Muscle layer of duodenum (tissue), 2 donors: ENCODE data around the gene ARHGAP42.
"Not testable (repeated sequence)": the region's sequence is repeated elsewhere in the genome, so short reads cannot be mapped to it uniquely, and the experiment has no call there.

Source experiments
- H3K27ac ChIP-seq: one replicate; pipeline ENCODE4 v1.7.0; 2013; ENCODE audit warnings: mild to moderate bottlenecking, low read length
- H3K27me3 ChIP-seq: one replicate; pipeline ENCODE4 v1.7.0; 2013; ENCODE audit warnings: low read depth, mild to moderate bottlenecking, control low read depth, low read length
- H3K36me3 ChIP-seq, 2 donors: one replicate each; pipeline ENCODE4 v1.7.0; 2013; ENCODE audit warnings: low read length in 2 of 2, control low read depth in 1 of 2, mild to moderate bottlenecking in 1 of 2; ENCODE audit not compliant: insufficient read depth in 2 of 2, control insufficient read depth in 1 of 2
- H3K4me1 ChIP-seq, 2 donors: one replicate each; pipeline ENCODE4 v1.7.0; 2013; ENCODE audit warnings: low read length in 2 of 2, mild to moderate bottlenecking in 2 of 2, control low read depth in 1 of 2, moderate library complexity in 1 of 2; ENCODE audit not compliant: insufficient read depth in 2 of 2, control insufficient read depth in 1 of 2
- H3K4me3 ChIP-seq, 2 donors: one replicate each; pipeline ENCODE4 v1.7.0; 2013; ENCODE audit warnings: low read length in 2 of 2, low read depth in 1 of 2, mild to moderate bottlenecking in 1 of 2
- H3K9me3 ChIP-seq, 2 donors: one replicate each; pipeline ENCODE4 v1.7.0; 2013; ENCODE audit warnings: low read length in 2 of 2, control low read depth in 1 of 2, mild to moderate bottlenecking in 1 of 2; ENCODE audit not compliant: control insufficient read depth in 1 of 2
- donor health status: healthy.

Gene ARHGAP42

DNA sequence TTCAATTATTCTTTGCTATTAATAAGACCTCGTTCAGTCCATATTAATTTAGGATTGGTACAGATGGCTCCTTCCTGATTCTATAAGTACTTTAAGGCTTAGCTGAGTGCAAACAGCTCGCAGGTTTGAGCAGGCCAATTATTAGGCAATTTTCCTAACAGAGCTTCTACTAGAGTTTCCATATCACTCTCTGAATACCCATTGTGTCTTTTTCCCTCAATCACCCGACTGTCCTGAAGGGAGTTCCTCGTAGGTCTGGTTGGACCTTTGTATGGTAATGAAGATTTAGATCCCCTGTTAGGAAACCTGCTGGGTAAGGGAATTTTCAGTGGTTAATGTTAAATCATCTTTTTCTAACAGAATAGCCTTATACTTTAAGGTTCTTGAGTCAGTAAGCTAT, 61.1 kb downstream of the ARHGAP42 start:
- H3K36me3 ChIP-seq = peaks cover 0 to 6% of the 10 kb centered on the region in 2 donors
- H3K4me3 ChIP-seq = no peak overlapping the region
- H3K27ac ChIP-seq = no peak overlapping the region
- no peaks in the 10 kb centered on the region for H3K27me3 ChIP-seq
- H3K9me3 ChIP-seq = peaks cover 0 to 7% of the 10 kb centered on the region in 2 donors
- no peaks in the 10 kb centered on the region for H3K4me1 ChIP-seq

DNA sequence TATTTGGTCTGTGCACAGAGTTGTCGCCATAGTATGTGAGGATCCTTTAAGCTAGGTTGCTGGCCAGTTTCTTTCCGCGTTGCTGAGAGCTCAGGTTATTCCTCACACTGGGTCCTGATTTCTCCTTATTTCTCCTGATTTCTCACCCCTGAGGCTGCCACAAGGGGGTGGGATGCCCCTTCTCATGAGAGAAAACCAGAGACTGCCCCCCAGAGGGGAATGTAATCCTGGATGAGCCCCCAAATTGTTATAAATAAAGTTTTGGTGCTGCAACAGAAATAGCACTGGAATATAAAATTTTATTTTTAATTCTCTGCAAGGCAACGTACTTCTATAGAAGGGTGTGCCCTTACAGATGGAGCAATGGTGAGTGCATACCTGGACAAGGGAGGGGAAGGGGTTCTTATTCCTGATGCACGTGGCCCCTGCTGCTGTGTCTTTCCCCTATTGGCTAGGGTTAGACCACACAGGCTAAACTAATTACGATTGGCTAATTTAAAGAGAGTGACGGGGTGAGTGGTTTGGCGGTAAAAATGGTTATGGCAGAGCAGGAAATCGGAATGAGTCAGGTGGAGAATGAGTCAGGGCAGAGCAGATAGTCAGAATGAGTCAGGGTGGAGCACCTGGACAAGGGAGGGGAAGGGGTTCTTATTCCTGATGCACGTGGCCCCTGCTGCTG, 62.9 kb downstream of the ARHGAP42 start:
- not testable (repeated sequence) for H3K9me3 ChIP-seq, H3K27me3 ChIP-seq, H3K36me3 ChIP-seq, H3K4me3 ChIP-seq, H3K4me1 ChIP-seq, H3K27ac ChIP-seq

DNA sequence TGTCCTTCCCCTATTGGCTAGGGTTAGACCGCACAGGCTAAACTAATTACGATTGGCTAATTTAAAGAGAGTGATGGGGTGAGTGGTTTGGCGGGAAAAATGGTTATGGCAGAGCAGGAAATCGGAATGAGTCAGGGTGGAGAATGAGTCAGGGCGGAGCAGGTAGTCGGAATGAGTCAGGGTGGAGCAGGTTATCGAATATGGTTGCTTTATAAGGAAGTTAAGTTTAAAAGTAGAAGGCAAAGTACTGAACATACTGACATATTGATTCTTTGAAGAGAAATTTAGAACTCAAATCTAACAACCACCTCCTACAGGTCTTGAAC, 63.4 kb downstream of the ARHGAP42 start:
- not testable (repeated sequence) for H3K27ac ChIP-seq, H3K4me1 ChIP-seq, H3K27me3 ChIP-seq, H3K9me3 ChIP-seq, H3K36me3 ChIP-seq, H3K4me3 ChIP-seq

DNA sequence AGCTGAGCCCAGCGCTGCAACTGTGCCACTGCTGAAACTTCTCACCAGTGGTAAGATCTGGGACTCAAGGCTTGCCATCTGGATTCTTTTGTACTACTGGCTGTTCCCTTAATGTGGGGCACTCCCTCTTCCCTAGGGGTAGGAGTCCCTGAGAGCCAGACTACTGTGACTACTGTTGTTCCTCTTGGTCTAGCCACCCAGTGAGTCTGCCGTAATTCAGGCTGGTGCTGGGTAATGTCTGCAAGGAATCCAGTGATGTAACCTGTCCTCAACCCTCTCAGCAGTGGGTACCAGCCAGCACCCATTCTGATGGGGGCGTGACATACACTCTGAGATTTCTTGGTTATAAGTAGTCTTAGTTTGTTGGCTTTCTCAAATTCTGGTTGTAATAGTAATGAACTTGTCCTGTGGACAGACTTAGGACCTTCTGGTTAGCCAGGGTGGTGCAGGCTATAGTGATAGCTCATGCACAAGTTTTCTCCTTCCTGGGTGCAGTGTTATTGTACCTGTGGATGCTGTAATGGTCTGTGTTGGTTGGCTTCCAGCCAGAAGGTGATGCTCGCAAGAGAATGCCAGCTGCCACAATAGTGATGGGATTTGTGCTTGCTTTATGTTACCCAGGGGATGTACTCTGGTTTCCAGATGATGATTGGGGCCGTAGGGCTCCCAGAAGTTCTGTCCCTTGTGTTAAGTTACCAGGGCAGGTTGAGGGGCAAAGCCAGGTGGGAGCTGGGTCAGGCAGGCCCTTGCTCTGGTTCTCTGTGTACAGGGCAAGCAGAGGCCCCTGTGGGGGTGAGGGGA, 65.5 kb downstream of the ARHGAP42 start:
- Histone ChIP-seq H3K9me3 (peaks cover 0 to 7% of the 10 kb centered on the region in 2 donors), H3K36me3 (peaks cover 0 to 6% of the 10 kb centered on the region in 2 donors), H3K27me3 (no peaks in the 10 kb centered on the region), H3K4me1 (peaks cover 0 to 11% of the 10 kb centered on the region in 2 donors), H3K4me3 (no peak overlapping the region), H3K27ac (no peak overlapping the region)

DNA sequence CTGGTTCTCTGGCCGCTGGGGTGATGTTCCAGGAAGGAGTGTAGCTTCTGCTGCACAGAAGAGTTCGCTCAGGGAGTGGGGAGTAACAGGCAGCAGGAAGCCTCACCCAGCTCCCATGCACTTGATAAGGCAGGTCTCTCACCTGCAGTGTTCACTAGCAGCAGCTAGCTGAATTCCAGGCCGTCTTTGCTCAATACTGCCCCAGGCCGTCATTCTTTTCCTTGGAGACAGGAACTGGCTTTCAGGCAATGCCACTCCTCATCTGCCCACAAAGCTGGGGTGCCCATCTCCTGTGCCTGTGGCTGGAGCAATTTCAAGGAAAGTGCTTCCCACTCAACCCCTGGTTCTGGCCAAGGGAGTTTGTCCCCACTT, 66.1 kb downstream of the ARHGAP42 start:
- H3K36me3 ChIP-seq = peaks cover 0 to 6% of the 10 kb centered on the region in 2 donors
- H3K4me3 ChIP-seq = no peak overlapping the region
- peaks cover 0 to 7% of the 10 kb centered on the region in 2 donors for H3K9me3 ChIP-seq
- no peaks in the 10 kb centered on the region for H3K27me3 ChIP-seq
- H3K4me1 ChIP-seq = peaks cover 0 to 11% of the 10 kb centered on the region in 2 donors
- no peak overlapping the region for H3K27ac ChIP-seq

DNA sequence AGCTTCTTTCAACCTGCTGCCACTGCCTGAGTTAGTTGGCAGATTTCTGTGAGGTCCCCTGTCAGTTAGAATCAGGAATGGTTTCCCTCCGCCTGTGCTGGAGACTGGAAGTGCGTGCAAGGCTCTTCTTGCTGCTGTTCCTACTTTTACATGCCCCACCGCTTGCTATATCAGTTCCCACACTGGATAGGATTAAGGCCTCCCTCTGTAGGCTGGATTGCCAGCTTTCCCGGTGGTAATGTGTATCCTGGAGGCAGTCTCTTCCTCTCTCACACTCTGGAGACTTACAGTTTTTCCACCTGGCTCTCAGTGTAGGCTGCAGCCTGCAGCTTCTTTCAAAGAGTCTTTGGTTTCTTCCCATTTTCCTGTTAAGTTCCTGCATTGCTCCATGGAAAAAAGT, 66.5 kb downstream of the ARHGAP42 start:
- H3K27me3 ChIP-seq = no peaks in the 10 kb centered on the region
- peaks cover 0 to 6% of the 10 kb centered on the region in 2 donors for H3K36me3 ChIP-seq
- H3K27ac ChIP-seq = no peak overlapping the region
- no peak overlapping the region for H3K4me3 ChIP-seq
- peaks cover 0 to 7% of the 10 kb centered on the region in 2 donors for H3K9me3 ChIP-seq
- peaks cover 0 to 11% of the 10 kb centered on the region in 2 donors for H3K4me1 ChIP-seq

DNA sequence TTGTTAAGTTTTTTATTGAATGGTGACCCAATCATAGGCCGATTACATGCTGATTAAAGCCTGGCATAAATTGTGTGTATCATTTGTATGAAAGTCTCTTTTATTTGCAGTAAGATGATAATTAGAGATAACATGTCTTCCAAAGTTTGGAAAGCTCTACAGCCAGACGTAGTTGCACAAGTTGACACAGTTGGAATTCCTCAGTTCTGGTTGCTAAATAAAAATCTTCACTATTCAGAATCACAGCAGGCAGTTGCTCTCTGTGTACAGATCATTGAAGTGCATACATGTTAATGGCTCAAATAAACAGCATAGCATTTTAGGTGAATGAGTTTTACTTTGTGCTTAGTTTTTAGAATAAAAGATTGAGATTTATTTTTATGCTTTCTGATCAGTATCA, 69.5 kb downstream of the ARHGAP42 start:
- Histone ChIP-seq H3K4me1 (peaks cover 0 to 11% of the 10 kb centered on the region in 2 donors), H3K36me3 (no peaks in the 10 kb centered on the region), H3K27ac (no peak overlapping the region), H3K9me3 (no peaks in the 10 kb centered on the region), H3K4me3 (no peak overlapping the region), H3K27me3 (no peaks in the 10 kb centered on the region)

DNA sequence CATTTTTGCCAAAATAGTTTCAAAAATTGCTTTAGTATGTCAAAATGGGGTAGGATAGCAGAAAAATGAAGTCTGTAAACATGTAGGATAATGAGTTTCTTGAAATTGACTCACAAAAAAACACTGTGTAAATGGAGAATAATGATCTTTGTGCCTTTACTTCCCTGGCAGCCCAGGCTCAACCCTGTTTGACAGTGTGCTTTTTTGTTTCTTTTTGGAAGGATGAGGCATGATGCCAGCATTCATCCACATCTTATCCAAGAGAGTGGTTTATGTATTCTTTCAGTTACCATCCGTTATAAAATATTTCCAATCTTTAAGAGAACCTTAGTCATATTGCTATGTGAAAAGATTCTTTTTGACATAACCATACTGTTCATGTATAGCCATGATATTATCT, 70.6 kb downstream of the ARHGAP42 start:
- Histone ChIP-seq H3K36me3 (no peaks in the 10 kb centered on the region), H3K27me3 (no peaks in the 10 kb centered on the region), H3K27ac (no peak overlapping the region), H3K4me1 (peaks cover 0 to 11% of the 10 kb centered on the region in 2 donors), H3K4me3 (no peak overlapping the region), H3K9me3 (no peaks in the 10 kb centered on the region)

DNA sequence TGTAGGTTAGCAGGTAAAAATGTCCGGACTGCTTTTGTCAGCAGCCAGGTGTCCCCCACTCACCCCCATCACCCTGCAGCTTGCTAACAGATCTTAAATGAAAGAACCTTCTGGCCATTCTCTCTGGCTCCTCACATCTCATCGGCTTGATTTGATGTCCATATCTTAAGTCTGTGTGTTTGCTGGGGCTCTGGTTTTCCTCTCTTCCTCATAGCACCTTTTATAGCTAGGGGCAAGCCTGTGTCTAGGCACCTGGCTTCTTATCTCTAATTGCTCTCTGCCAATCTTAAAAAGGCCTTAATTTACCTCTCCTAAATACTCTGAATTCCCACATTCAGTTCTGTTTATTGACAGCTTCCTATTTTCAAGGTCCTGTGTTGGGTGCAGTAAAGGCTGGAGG, 72.0 kb downstream of the ARHGAP42 start:
- H3K9me3 ChIP-seq = no peaks in the 10 kb centered on the region
- H3K4me3 ChIP-seq = no peak overlapping the region
- H3K36me3 ChIP-seq = no peaks in the 10 kb centered on the region
- no peak overlapping the region for H3K27ac ChIP-seq
- H3K4me1 ChIP-seq = peaks cover 0 to 4% of the 10 kb centered on the region in 2 donors
- no peaks in the 10 kb centered on the region for H3K27me3 ChIP-seq

DNA sequence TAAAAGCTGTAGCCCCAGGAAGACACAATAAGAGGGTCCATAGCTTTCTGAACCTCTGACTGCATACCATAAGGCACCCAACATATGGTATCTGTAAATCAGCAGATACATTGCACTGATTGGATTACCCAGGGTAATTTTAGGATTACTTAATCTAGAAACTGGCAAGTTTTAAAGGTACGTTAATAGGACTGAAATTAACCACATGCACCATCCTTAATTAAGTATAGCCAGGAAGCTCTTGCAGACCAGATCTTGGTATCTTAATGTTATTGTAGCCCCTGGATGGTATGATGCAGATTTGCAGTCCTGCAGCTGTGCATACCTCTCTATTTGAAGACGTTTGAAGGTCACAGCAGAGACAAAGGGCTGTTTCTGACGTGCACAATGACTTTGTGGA, 72.8 kb downstream of the ARHGAP42 start:
- no peak overlapping the region for H3K27ac ChIP-seq
- no peak overlapping the region for H3K4me3 ChIP-seq
- peaks cover 0 to 4% of the 10 kb centered on the region in 2 donors for H3K4me1 ChIP-seq
- H3K27me3 ChIP-seq = no peaks in the 10 kb centered on the region
- no peaks in the 10 kb centered on the region for H3K9me3 ChIP-seq
- no peaks in the 10 kb centered on the region for H3K36me3 ChIP-seq

DNA sequence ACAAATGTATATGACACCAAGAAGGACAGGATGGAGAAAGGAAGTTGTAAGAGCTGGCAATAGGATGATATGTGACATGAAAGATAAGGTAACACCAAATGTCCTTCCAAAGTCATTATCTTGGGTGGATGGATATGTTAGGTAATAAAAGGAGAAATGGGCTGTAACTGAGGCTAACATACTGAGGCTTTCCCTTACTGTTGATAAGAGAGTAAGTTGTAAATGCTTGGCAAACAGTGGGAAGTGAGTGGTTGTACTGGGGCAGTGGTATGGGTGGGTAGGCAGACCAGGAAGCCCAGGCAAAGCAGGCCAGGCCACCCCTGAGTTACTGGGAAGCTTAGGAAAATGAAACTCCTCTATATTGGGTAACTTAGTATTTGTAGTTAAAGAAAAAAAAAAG, 73.7 kb downstream of the ARHGAP42 start:
- H3K36me3 ChIP-seq = no peaks in the 10 kb centered on the region

More for the DNA sequence above, 73.7 kb downstream of the ARHGAP42 start:
- H3K27ac ChIP-seq = no peak overlapping the region
- H3K4me3 ChIP-seq = no peak overlapping the region
- peaks cover 0 to 4% of the 10 kb centered on the region in 2 donors for H3K4me1 ChIP-seq
- no peaks in the 10 kb centered on the region for H3K27me3 ChIP-seq
- H3K9me3 ChIP-seq = no peaks in the 10 kb centered on the region
